Panc1 (cell line): ENCODE measurements around the gene CABP4.

ENCODE experiments used
- CTCF ChIP-seq: fragments of 450-650 bp; IDR thresholded peaks from 2 replicates; pipeline ENCODE4 v1.5.1; 2017; ENCODE audit warnings: mild to moderate bottlenecking
- POLR2AphosphoS5 ChIP-seq: IDR thresholded peaks from 2 replicates; pipeline ENCODE4 v1.6.1; 2012; ENCODE audit warnings: mild to moderate bottlenecking, low read depth, low read length, moderate library complexity
- SIN3A ChIP-seq: IDR thresholded peaks from 2 replicates; pipeline ENCODE4 v1.6.1; 2012; ENCODE audit warnings: low read depth, mild to moderate bottlenecking, low read length, moderate library complexity, borderline replicate concordance; ENCODE audit not compliant: insufficient read depth

- TF ChIP-seq CTCF (no peak), SIN3A (no peak), POLR2AphosphoS5 (no peak)
Measured at GRCh38 chr11:67456068-67456705, 1.0 kb downstream of the CABP4 start.
